ENCODE measurements around the gene ABCC4. TPM values are rescaled to one million over a fixed set of nuclear protein-coding genes. Genes with fewer than 3 reads are reported as not detected.

Gene ABCC4
- total RNA-seq, 1 donor from 2014 or later = 12.9 TPM

DNA sequence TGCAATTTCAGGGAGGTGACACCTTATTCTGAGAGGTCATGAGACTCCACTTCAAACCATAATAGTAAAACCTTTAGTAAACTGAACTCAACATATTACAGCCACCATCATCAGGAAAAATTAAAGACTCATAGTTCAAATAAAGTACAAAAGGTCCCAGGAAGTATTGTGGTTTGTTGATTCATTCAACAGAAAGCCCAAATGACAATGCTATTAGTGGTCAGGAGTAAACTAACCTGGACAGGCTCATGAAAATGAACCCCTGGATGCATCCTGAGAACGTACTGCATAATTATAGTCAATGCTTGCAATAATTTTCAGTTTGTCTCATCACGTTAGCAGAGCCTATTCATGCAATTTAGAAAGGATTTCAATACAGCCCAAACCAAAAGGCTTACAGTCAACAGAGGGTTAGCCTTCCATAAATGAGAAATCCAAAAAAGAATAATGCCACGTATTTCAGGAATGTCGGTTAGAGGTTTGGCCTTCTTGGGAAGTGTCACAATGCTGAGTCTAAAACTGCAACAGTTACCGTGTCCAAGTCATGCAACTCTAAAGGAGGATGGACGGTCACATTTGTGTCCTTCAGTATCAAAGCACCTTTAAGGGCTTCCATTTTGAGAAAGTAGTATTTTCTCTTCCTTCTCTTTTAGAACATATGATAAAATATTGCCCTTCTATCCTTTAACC, 280.8 kb downstream of the ABCC4 start:
- no peak for DNase-seq (ENCODE audit: extremely low read depth, low read depth, low spot score)

DNA sequence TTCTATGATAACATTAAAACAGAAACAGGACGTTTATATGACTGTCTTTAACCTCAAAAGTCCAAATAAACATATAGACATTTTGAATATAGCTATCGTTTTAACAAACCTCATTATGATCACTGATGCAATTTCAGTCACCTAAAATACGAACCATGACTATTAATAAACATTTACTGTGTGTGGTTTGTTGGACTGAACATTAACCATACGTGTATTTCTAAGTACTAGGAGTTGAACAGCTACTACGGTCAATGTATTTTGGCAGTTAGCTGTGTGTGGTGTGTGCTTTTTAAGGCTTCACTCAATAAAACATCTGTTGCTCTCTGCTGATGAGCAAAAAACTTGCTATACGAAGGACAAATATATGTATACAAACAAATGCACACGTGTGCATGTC, 281.4 kb downstream of the ABCC4 start:
- DNase-seq (ENCODE audit: extremely low read depth, low read depth, low spot score) = no peak

DNA sequence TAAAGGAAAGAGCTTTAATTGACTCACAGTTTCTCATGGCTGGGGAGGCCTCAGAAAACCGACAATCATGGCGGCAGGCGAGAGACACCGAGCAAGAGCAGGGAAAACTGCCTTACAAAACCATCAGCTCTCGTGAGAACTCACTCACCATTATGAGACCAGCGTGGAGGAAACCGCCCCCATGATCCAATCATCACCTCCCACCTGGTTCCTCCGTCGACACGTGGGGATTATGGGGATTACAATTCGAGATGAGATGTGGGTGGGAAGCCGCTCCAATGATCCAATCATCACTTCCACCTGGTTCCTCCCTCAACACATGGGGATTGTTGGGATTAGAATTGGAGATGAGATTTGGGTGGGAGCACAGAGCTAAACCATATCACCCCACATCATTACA, 293.9 kb downstream of the ABCC4 start:
- no peak for DNase-seq (ENCODE audit: extremely low read depth, low read depth, low spot score)

DNA sequence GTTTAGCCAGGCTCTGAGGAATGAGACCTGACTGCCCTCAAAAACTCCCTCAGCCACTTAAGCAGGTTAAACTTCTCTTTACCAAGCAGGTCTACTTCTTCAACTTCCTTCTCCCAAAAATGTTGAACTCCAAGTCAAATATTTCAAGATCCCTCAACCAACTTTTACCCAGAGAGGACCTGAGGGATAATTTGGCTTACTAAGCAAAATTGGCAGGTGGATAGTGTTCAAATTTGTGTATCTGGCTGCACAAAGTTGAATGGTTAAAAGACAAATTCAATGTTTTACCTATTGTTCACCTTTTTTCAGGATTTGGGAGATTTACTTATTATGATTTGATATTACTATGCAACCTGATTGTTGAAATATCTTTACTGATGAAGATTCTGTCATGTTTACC, 296.0 kb downstream of the ABCC4 start:
- DNase-seq (ENCODE audit: extremely low read depth, low read depth, low spot score) = no peak

DNA sequence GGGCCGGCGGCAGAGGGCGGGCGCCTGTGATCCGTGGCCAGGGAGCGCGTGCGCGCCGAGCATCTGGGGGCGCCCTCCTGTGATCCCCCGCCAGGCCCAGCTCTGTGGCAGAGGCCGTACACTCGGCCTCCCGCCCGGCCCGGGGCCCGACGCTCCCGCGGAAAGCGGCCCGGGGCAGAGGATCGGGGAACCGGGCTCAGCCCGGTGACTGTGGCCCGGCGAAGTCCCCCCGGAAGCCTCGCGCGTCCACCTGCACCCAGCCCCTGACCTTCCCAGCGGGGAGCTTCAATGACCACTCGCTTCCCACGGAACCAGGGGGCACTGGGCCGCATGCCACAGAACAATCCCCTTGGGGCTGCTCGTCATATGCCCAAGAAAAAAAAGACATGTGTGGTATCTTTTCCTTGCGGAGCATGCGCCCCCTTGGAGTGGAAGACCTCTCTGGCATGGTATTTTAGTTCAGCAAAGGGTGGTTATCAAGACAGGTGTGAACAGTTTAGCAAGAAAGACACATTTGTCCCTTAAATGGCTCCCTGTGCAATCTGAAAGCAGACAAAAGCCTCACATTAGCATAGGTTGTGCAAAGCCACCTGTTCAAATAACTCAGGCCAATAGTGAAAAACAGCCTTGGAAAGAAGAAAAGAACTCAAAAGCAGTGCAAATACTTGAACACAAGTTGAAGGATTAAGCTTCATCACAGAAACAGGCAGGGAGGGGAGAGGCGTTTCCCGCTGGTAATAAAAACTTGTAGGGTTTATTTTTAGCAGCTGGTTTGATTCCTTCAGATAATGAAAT, 298.0 kb downstream of the ABCC4 start:
- DNase-seq (ENCODE audit: extremely low read depth, low read depth, low spot score) = no peak

DNA sequence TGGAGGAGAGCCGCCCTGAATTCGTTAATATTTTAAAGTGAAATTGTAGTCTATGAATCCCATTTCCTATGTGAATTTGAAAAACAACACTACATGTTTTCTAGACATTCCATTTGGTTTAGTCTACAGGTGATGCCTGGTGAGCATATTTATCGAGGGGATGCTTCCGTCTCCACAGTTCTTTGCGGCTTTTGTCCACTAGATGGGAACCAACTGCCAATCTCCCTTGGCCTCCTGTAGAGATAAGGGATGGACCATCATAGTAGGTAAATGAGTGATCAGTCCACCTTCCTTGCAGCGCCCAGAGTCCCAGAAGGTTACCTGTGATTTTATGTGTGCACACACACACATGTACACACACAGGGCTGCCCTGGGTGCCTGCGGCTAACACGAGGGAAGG, 299.1 kb downstream of the ABCC4 start:
- DNase-seq (ENCODE audit: extremely low read depth, low read depth, low spot score) = no peak

DNA sequence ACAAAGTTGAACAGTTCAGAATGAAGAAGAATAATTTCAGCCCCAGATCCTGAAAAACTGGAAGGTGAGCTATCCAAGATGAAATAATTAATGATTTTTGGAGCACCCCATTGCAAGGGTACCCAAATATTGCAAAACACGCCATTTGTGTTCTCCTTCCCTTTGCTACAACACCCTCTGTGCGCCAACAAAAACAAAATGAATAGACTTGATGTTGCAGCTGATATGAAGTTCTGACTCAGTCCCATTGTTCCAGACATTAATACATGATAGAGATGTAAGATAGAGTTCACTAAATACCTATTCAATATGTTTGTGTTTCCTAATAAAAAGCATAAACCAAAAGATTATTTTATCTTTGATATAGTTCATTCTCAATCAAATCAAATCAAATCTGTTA, 301.4 kb downstream of the ABCC4 start:
- peak; percentile 14 for DNase-seq (ENCODE audit: extremely low read depth, low read depth, low spot score)

DNA sequence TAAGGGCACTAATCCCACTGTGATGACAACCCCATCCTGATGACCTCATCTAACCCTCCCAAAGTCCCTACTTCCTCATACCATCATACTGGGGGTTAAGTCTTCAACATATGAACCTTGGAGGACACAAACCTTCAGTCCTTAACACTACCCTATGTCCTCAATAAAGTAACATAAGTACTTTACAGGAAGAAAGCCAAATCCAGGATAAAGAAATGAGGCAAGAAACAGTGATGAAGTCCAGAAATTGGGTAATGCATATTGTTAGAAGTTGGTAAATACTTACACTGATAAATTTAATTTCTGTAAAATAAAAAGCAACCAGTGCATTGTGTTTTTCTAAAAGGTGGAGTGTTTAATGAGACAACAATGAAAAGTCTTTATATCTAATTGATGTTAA, 304.1 kb downstream of the ABCC4 start:
- DNase-seq (ENCODE audit: extremely low read depth, low read depth, low spot score) = no peak

DNA sequence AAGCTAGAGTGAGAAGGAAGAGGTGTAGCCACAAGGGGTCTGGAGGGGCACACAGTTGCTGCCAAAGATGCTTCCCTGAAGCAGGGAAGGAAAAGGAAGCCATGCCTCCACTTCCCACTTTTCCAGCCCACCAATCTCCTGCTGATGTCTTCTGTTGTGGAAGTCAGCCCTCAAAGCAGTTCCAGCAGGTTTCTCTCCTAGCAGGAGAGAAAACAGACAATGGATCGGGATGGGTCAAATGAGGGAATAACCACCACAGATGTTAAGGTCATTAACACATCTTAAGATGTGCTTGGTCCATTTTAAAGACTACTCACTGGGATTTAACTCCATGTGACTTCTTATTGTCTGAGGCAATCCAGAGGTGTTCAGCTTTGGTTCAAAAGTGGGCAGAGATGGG, 304.8 kb downstream of the ABCC4 start:
- DNase-seq (ENCODE audit: extremely low read depth, low read depth, low spot score) = no peak

DNA sequence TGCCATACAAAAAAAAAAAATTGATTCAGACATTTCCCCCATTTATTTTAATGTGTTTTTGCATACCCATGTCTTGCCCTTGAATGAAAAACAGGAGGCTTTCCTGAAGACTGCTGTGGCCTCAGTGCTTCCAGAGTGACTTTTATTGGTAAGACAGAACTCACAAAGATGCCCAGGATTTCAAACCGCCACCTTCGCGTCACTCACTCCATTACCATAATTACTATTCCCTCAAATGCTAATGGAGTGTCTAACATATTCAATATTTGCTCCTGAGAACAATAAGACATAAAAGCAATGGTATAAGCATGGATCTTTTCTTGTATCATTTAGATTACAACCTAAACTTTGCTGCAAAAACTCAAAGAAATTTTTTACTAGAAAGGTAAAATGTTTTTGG, 306.7 kb downstream of the ABCC4 start:
- no peak for DNase-seq (ENCODE audit: extremely low read depth, low read depth, low spot score)

DNA sequence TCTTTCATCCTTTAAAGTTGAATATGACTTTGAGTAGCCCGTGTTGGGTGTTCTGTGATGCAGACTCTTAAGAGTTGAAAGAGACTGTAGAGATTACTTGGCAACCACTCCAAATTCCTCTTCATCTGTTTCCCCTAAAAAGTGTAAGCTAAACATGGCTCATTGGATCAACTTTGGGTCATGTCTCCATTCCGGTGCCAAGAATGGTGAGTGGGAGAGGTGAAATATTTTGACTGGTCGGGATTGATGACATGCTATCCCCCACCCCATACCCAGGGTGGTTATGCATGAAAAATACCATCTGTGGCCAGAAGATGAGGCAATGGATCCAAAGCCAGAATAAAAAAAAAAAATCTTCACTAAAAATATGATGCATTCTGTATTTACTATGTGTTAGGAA, 307.6 kb downstream of the ABCC4 start:
- no peak for DNase-seq (ENCODE audit: extremely low read depth, low read depth, low spot score)

DNA sequence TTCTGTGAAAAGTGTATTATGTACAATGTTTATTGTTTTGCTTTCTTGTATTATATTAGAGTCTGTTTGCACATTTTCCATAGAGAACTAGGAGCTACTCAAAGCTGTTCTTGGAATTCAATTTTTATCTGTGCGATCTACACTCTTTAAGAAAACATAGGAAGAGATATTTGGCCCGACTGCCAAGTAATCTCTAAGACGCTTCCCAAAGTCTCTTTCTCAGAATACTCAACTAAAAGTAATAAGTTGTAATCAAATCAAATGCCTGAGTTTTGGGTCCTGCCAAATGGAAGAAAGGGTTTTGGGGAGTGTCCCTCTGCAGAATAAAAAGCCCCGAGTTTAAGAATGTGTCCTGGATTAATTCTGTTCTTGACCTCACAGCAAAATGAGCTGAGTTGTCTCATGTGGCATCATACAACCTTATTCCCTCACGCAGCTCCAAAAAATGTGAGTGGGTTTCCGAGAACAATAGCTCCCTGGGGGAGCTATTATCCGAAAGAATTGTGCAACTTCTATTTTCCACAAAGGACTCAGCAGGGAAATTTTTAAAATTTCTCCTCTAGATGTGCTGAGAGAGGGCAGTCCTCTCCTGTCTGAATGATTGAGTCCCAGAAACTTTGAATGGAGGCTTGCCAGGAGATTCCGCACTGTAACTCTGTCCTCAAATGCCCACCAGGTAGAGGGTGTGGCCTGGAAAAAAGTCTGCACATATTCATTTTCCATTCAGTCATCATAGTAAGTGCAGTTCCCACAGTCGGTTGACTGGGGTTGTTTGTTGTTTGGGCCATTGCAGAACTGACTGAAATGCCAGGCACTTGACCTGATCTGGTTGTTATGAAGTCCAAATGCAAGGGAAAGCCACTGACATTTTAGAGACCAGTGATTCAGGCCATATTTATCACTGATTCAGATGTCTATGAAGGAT, 309.0 kb downstream of the ABCC4 start:
- DNase-seq (ENCODE audit: extremely low read depth, low read depth, low spot score) = no peak

DNA sequence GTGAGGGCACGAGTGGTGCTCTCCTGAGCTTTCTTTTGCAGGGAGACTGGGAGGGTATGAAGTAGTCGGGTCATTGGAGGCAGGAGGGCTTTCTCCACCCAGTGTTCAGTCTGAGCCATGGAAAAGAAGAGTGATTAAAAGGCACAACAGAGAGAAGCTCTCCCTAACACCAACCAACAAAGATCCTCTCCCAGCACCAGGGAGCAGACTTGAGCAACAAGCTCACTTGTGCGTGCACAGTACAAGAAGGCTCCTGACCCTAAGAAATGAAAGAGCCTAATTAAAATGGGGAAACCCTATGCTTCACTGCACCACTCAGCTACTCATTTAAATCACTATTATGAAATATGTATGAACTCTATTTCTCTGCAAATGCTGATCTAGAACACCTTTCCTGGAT, 312.6 kb downstream of the ABCC4 start:
- no peak for DNase-seq (ENCODE audit: extremely low read depth, low read depth, low spot score)

DNA sequence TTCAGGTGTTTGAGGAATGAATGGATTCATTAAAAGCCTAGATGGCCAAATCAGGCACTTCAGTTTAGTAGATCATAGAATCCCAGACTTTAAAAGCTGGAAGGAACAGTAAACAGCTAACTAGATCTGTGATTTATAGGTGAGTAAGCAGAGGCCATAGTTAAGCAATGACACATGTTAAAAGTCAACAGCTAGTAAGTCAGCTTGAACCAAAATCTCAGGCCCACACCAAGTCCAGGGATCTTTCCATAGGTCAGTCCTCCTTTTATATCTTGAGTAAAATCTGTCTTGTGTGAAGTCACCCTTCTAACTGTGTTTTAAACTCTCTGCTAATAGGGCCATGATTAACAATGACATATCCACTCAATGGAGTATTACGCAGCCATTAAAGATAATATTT, 313.4 kb downstream of the ABCC4 start:
- no peak for DNase-seq (ENCODE audit: extremely low read depth, low read depth, low spot score)

DNA sequence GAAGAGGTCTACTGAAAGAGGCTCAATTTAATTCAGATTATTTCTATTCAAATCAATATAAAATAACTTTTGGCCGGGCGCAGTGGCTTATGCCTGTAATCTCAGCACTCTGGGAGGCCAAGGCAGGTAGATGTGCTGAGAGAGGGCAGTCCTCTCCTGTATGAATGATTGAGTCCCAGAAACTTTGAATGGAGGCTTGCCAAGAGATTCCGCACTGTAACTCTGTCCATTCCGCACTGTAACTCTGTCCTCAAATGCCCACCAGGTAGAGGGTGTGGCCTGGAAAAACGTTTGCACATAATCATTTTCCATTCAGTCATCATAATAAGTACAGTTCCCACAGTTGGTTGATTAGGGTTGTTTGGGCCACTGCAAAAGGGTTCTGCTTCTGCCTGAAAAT, 314.2 kb downstream of the ABCC4 start:
- DNase-seq (ENCODE audit: extremely low read depth, low read depth, low spot score) = no peak

DNA sequence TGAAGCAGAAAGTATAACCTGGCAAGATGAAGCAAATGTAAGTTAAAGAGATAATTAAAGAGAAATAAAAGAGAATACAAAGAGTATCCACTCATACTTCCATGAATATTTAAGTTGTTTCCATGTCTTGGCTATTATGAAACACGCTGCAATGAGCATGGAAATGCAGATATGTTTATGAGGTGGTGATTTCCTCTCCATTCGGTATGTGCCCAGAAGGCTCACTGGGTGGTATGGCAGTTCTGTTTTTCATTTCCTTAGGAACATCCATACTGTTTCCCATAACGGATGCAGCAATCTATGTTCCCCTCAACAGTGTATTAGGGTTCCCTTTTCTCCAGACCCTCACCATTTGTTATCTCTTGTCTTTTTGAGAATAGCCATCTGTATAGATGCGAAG, 316.3 kb downstream of the ABCC4 start:
- no peak for DNase-seq (ENCODE audit: extremely low read depth, low read depth, low spot score)

DNA sequence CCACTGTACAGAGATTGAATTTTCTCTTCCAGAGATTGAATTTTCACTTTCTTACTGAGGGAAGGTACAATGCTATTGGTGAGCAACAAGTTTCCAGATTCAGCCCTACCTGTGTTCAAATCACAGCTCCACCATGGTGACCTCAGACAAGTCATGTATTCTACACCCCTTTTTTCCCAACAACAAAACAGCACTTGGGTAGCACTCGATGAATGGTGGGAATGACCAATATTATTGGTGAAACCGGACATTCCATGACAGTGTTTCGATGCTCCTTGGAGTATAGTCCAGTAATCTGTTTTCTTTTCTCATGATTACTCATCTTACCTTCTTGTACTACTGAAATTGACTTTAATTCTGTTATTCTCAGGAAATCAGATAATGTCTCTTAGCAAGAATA, 322.7 kb downstream of the ABCC4 start:
- DNase-seq (ENCODE audit: extremely low read depth, low read depth, low spot score) = no peak

DNA sequence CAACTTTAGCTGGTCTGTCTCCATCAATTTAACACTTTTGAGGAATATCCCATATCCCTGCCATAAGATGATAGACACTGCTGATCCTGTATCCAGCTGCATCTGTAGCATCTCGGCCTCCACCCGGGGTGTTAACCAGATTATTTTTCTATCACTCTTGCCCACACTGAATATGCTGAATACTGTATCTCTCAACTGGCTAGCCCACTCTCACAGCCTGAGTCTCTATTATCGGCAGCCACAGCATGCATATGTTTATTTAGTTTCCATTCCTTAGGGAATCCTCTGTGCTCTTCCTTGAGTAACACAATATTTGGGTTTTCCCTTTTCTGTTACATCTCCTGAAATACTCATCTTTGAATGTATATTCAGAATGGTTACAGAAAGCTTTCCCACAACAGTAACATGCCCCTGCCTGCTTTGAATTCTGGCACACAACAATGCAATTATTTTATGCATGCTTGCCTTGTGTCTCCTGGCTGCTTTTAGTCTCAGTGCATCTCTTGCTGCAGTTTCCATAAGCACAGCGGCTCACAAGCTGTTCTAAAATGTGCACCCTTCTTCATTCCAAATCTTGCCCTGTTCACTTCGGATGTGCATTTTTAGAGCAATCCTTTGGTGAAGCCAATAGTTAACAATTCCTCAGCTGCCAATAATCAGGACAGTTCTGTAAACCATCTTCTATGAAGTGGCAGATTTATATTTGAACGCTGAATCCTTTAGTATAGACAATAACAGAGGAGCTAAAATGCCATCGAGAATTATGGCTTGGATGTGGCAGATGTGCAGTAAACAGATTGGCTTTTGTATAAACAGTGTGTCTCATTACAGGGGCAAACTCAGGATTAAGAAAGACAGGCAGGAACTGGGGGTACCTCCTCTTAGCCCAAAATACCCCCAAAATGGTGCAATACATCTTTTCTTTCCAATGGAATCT, 327.0 kb downstream of the ABCC4 start:
- DNase-seq (ENCODE audit: extremely low read depth, low read depth, low spot score) = no peak

DNA sequence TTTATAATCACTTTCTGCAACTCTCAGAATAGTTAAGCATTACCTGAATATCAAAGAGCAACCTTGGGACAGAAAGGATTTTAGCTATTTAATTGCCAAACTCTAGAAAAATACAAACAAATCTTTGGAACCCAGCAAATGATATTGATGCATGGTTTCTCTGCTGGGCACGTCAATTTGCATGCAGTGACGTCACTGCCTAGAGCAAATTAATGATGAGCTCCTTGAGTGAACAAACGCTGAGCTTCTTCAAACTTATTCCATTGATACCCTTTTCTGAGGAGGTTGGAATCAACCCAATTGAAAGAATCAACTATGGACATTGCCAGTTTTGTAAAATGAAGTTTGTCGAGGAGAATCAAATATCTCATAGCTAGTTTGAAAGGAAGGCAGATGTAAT, 329.0 kb downstream of the ABCC4 start:
- no peak for DNase-seq (ENCODE audit: extremely low read depth, low read depth, low spot score)

Data from glomerular endothelial cell (primary cell).